Fibroblast of villous mesenchyme (primary cell): ENCODE data around the gene EFHD1. TPM values are rescaled to one million over a fixed set of nuclear protein-coding genes. Genes with fewer than 3 reads are reported as not detected.

Experiments used
- DNase-seq: peaks from one replicate; pipeline ENCODE4 v3.0.0-alpha.2; 2010; ENCODE audit warnings: low read depth
- H3K4me3 ChIP-seq: 2 replicates; pipeline ENCODE4 v1.5.1; 2011; ENCODE audit warnings: low read depth, mild to moderate bottlenecking, low read length
- CTCF ChIP-seq: IDR thresholded peaks from 2 replicates; pipeline ENCODE4 v1.5.1; 2012; ENCODE audit warnings: low read depth, mild to moderate bottlenecking, low read length; ENCODE audit not compliant: insufficient read depth
- total RNA-seq: library from RNA; depleted of rRNA; stranded (reverse); fragments of >200 nt; gene quantifications from 2 replicates; pipeline ENCODE4 v1.2.3, GENCODE V29; 2012

The EFHD1 gene
- total RNA-seq, 1 donor: 1.7 TPM

- no peak for TF ChIP-seq CTCF
- no peak for DNase-seq
- no peak overlapping the region for H3K4me3 ChIP-seq
These were observed 28.9 kb upstream of the EFHD1 start for GRCh38 chr2:232604535-232604934.

- no peak for DNase-seq
- no peak overlapping the region for H3K4me3 ChIP-seq
- no peak for TF ChIP-seq CTCF
These were observed 26.4 kb upstream of the EFHD1 start for GRCh38 chr2:232607011-232607410.

GRCh38 chr2:232609607-232610006 lies 23.8 kb upstream of the EFHD1 start:
- TF ChIP-seq CTCF: no peak
- DNase-seq: no peak
- no peak overlapping the region for H3K4me3 ChIP-seq

GRCh38 chr2:232610081-232610480 lies 23.3 kb upstream of the EFHD1 start:
- no peak overlapping the region for H3K4me3 ChIP-seq
- no peak for TF ChIP-seq CTCF
- no peak for DNase-seq

- H3K4me3 ChIP-seq: no peak overlapping the region
- DNase-seq: no peak
- TF ChIP-seq CTCF: no peak
These were observed 22.3 kb upstream of the EFHD1 start for GRCh38 chr2:232611061-232611460.

GRCh38 chr2:232611559-232612218 lies 21.7 kb upstream of the EFHD1 start:
- DNase-seq: peak; percentile 45
- H3K4me3 ChIP-seq: no peak overlapping the region
- peak; percentile 89 for TF ChIP-seq CTCF
